Stimulated activated CD4-positive, alpha-beta T cell treated with anti-CD3 and anti-CD28 coated beads, Interleukin-2, amount 100 ng/mL, for 4 hours (primary cell): Measurements from ENCODE around the gene ERP44.
"Not testable (repeated sequence)": the region's sequence is repeated elsewhere in the genome, so short reads cannot be mapped to it uniquely, and the experiment has no call there.

Source experiments
- DNase-seq: peaks from one replicate; pipeline ENCODE4 v3.0.0-alpha.2; 2020; ENCODE audit warnings: low read depth

Gene ERP44

DNA sequence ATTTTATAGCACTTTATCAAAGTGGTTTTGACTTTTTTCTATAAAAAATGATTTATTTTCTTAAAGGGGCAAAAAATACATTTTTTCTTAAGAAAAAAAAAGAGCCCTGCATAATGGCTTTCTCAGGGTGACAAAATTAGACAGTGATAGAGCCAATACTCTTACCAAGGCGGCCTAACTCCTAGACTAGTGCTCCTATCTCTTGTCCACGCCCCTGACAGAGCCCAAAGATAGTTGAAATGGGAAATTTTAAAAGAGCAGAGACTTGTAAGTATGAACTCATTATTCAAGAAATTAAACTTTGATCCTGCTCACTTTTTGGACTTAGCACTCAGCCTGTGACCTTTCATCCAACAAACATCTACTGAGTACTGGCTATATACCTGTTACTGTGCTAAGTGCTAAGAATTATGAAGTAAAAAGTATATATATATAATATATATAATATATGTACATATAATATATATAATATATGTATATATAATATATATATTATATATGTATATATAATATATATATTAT is 1.4 kb upstream of the ERP44 start:
- no peak for DNase-seq

DNA sequence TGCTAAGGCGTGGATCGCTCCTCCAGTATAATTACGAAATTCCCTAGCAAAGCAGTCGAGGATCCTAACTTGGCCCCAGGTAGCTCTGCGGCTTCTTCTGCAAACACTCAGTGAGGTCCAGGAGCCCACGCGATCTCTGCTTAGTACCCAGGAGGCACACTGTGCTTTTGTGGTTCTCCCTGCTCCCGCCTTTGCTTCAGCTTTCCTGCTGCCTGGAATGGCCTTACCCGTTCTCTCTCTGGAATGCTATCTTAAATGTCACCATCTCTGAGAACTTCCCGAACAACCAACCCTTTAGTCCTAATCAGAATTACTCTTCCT is 882 bp upstream of the ERP44 start:
- no peak for DNase-seq

DNA sequence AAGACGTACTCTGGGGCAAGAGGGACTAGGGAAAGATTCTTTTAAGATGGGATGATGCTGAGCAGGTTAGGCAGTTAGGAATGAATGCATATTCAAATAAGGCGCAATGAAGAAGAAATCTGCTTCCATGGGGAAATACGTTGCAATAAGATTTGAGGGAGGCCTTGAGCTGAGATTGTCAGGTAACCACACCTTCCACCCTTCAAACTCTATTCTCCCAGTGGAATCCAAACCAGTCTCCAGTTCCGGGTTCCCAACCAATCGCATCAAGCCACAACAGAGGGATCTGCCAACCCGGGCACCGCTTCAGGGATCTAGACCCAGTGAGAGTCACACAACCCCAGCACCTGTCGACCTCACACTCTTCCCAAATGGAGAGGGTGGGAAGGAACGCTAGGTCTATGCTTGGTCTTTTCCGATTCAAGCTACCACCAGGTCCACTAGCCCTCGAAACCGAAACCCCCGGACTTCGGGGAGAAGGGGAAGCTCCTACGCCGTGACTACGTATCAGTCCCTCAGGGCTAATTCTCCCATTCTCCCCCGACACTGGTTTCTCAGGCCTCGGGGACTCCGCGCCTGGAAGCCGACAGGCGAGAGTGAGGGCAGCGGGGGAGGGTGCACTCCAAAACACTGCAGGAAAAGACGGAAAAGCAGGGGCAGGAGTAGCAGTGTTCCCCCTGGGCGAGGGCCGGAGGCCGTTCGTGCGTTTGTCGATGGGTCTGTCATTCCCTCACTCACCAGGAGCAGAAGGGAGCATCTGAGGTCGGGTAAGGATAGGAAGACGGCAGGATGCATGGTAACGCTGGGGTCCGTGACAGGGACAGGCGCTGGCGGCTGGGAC is 534 bp downstream of the ERP44 start:
- DNase-seq = no peak

- no peak for DNase-seq
Measured at GRCh38 chr9:100096378-100096916, 2.4 kb downstream of the ERP44 start.

DNA sequence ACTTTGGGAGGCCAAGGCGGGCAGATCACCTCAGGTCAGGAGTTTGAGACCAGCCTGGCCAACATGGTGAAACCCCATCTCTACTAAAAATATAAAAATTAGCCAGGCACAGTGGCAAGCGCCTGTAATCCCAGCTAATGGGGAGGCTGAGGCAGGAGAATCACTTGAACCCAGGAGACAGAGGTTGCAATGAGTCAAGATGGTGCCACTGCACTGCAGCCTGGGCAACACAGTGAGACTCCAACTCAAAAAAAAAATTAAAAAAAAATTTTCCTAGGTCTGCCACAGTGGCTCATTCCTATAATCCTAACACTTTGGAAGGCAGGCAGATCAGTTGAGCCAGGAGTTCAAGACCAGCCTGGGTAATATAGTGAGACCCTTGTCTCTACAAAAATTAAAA is 4.4 kb downstream of the ERP44 start:
- not testable (repeated sequence) for DNase-seq

DNA sequence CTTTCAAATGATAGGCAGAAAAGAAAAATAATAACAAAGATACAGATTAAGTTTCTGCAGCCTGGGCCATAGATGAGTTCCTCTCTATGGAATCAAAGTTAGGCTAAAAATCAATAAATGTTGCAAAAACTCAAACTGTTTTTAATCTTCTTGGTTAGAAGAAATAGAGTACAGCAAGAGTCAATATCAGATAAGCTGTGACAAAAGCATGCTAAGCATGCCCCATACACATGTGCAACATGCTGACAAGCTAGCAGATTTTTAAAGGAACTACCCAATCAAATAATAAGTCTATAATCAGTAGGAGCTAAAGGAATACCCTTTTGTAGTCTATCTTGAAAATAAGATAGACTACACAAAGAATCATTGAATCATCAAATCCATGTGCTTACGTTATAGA is 6.7 kb downstream of the ERP44 start:
- DNase-seq = no peak

- DNase-seq = no peak
Measured at GRCh38 chr9:100091650-100092049, 7.2 kb downstream of the ERP44 start.

DNA sequence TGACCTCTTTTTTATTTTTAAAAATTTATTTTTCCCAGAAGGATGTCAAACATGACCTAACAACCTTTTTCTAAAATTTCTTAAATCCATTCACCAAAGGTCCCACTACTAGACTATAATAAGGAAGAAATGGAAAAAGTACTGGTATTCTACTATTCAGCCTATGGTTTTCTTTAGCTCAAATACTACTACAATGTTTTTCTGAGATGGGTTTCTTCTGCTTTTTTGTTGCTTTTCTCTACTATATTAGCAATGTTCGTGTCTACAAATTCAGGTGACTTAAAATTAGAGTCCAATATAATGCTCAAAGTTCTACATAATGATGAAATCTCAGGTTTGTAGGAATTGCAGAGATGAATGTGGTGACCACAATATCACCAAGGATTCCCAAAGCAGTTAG is 7.9 kb downstream of the ERP44 start:
- DNase-seq = no peak

DNA sequence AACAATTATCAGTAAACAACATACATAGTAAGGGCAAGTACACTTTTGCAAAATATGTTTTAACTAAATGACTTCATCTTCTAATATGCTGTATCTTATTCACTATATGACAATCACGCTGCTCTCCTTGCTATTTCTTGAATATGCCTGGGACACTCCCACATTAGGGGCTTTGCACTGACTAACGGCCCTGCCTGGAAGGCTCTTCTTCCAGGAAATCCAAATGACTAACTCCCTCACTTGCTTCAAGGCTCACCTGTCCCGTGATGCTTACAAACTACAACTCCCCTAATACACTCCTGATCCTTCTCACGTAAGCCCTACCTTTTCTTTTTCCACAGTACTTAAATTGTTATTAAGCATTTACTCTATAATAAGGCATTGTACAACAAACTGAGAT is 10.6 kb downstream of the ERP44 start:
- DNase-seq = no peak

DNA sequence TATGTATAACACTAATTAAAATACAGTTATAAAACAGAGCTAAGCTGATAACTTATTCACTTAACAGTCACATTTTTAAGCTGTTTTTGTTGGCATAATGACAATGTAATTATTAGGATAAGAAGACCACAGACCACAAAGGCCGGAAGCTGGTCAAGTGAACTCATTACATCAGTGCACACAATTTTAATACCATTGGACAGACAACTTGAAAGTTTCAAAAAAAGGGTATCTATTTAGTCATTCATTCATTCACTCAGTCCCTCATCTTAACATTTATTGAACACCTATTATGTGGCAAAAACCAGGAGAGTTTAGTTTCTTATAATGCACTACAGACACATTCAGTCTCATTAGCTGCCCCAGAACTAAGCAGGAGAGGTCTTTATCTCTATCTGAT is 11.6 kb downstream of the ERP44 start:
- DNase-seq = no peak

- no peak for DNase-seq
Measured at GRCh38 chr9:100086097-100086635, 12.6 kb downstream of the ERP44 start.

DNA sequence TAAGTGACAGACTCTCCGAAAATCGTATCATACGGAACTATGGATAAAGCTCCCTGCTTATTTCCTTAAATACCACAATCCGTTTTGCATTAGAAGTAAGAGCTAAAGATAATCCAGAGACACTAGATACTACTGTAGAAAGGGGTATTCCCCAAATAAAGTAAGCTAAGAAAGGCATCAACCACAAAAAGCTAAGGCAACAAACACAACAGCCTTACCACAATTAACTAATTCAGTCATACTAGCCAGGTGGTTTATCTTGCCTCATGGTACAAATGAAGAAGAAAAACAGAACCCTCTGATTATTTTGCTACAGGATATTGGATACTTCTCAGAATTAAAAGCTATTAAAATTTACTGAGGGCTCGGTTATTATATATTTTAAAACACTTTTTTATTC is 14.1 kb downstream of the ERP44 start:
- no peak for DNase-seq

- DNase-seq = no peak
Measured at GRCh38 chr9:100084128-100084453, 14.7 kb downstream of the ERP44 start.

DNA sequence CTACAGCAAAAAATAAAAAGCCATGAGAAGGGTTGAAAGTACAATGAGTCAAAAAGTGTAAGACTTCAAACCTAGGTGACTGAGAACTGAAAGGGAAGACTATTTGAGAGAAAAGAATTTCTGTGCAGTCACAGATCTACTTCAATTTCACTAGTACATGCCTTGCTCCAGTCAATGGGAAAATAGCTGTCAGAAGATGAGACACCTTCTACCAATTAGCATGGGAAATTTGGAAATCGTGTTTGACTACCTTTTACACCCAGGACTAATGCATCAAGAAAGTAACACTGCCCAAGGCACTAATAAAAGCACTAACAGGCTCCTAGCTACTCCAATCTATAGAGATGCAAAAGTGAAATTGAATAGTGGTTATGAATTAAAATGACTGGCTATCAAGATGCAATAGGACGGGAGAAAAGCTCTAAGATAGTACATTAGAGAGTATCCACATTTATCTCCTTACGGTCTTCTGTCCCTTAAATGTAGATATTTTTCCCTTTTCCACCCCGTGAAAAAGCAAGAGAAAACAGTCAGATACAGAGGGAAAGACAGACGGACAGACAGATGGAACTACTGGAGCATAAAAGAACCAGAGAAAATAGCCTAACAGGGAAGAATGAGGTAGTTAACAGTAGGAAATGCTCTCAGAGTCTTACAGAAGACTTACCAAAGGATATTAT is 15.2 kb downstream of the ERP44 start:
- DNase-seq = no peak

GRCh38 chr9:100082782-100083181 is 16.0 kb downstream of the ERP44 start:
- DNase-seq = no peak

DNA sequence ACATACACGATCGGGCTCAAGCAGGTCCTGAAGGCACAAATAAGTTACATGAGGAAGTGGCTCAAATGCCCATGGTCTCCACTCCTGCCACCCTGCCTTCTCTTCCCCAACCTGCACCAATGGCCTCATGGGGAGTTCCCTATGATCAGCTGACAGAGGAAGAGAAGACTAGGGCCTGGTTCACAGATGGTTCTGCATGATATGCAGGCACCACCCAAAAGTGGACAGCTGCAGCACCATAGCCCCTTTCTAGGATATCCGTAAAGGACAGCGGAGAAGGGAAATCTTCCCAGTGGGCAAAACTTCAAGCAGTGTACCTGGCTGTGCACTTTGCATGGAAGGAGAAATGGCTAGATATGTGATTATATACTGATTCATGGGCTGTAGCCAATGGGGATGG is 22.5 kb downstream of the ERP44 start:
- DNase-seq = not testable (repeated sequence)

DNA sequence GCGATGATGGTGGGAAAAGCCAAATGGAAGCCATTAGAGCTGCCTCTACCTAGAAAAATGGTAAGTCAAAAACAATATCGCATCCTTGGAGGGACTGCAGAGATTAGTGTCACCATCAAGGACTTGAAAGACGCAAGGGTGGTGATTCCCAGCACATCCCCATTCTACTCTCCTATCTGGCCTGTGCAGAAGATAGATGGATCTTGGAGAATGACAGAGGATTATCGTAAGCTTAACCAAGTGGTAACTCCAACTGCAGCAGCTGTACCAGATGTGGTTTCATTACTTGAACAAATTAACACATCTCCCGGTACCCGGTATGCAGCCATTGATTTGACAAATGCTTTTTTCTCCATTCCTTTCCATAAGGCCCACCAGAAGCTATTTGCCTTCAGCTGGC is 23.8 kb downstream of the ERP44 start:
- no peak for DNase-seq

GRCh38 chr9:100074093-100074492 is 24.7 kb downstream of the ERP44 start:
- DNase-seq = no peak

- no peak for DNase-seq
Measured at GRCh38 chr9:100072805-100073204, 26.0 kb downstream of the ERP44 start.

- no peak for DNase-seq
Measured at GRCh38 chr9:100071271-100071670, 27.5 kb downstream of the ERP44 start.

DNA sequence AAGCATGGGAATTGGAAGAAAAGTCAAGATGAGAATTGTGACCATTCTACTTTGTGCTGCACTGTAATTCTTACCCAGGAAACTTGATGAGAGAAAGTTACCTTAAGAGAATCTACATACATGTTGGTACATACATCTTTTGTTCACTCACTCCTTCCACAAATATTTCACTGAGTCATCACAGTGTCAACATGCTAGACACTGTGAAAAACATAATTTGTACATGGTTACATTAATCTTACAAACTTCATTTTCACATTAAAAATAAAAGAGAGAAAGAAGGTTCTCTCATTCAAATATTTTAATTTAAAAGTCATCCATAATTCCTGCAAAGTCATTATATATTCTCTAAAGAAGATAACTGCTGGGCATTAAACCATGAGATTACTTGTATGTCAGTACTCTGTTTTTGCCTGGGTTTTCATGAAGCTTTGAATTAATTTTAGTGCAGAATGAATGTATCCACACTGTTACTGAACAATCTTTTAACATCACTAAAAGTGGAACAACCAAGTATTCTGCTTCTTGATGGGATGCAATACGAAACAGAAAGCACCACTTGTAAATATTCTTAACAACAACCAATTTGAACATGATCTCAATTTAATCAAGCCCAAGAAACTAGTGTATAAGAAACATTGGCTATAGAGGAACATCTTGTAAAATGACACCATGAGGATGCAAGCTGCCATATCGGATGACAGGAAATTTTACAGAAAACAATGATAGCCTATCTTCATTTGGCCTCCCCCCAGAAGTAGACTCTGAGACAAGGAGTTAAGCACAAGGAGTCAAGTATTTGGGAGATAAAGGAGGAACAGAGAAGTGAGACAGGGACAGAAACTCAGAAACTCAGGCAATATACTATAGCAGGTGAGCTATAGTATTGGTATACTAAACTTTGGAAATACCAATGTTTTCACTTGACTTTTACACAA is 28.4 kb downstream of the ERP44 start:
- no peak for DNase-seq

DNA sequence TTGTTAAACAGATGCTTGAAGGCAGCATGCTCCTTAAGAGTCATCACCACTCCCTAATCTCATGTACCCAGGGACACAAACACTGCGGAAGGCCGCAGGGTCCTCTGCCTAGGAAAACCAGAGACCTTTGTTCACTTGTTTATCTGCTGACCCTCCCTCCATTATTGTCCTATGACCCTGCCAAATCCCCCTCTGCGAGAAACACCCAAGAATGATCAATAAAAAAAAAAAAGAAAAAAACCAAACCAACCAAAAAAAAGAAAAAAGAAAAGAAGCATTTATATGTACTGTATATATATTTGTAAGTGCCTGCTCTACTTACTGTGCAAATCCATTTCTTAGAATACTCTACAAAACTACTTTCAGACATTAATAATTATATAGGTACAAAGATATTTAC is 29.7 kb downstream of the ERP44 start:
- DNase-seq = not testable (repeated sequence)
